IMR-90 (cell line): ENCODE results near the gene ELOB. TPM values are rescaled to one million over a fixed set of nuclear protein-coding genes. Genes with fewer than 3 reads are reported as not detected.

Experiments used
- ATAC-seq: fragments of 200-7000 bp; cut with Tn5 transposase; 2 replicates; pipeline ENCODE4 v1.9.1; 2020; ENCODE audit warnings: low read depth, mild to moderate bottlenecking, moderate library complexity
- BruUV-seq: library from RNA; stranded (reverse); fragments of 400-500 nt; replicated peaks from 2 replicates; lab custom pipeline; 2021; lab: Mats Ljungman, UMichigan
- CTCF ChIA-PET: fragments of 300-600 bp; formaldehyde crosslinking; extraction: SDS; loops from one replicate; lab custom pipeline; 2021; ENCODE audit warnings: antibody characterized with exemption; lab: Yijun Ruan, JAX
- POLR2A ChIA-PET: fragments of 300-600 bp; sonication (Branson Sonifier 250); formaldehyde crosslinking; loops from one replicate; lab custom pipeline; 2022; ENCODE audit warnings: antibody characterized with exemption; ENCODE audit not compliant: unreplicated experiment; lab: Charles Lee
- DNase-seq: peaks from one replicate; pipeline ENCODE4 v3.0.0; 2013
- H2AFZ ChIP-seq: replicated peaks from 2 replicates; pipeline ENCODE3; 2013; ENCODE audit warnings: low read length, mild to moderate bottlenecking; ENCODE audit not compliant: poor library complexity
- H2AK5ac ChIP-seq: 2 replicates; pipeline ENCODE4 v1.6.1; 2013; ENCODE audit warnings: low read depth, low read length, inconsistent platforms
- H2AK9ac ChIP-seq: replicated peaks from 2 replicates; pipeline ENCODE3; 2013; ENCODE audit warnings: mild to moderate bottlenecking, low read depth, low read length, moderate library complexity; ENCODE audit not compliant: poor library complexity
- H2BK120ac ChIP-seq: 2 replicates; pipeline ENCODE4 v1.6.1; 2013; ENCODE audit warnings: low read depth, low read length, inconsistent platforms
- H2BK15ac ChIP-seq: 3 replicates; pipeline ENCODE4 v1.6.1; 2013; ENCODE audit warnings: low read depth, low read length, inconsistent platforms
- H2BK20ac ChIP-seq: 2 replicates; pipeline ENCODE4 v1.6.1; 2013; ENCODE audit warnings: low read depth, mild to moderate bottlenecking, inconsistent platforms, low read length, moderate library complexity
- H2BK5ac ChIP-seq: 2 replicates; pipeline ENCODE4 v1.6.1; 2013; ENCODE audit warnings: mild to moderate bottlenecking, low read depth, low read length, inconsistent platforms; ENCODE audit not compliant: poor library complexity, severe bottlenecking
- H3K14ac ChIP-seq: replicated peaks from 2 replicates; pipeline ENCODE4 v1.6.1; 2013; ENCODE audit warnings: low read depth, low read length, inconsistent platforms
- H3K18ac ChIP-seq: 2 replicates; pipeline ENCODE4 v1.6.1; 2013; ENCODE audit warnings: low read depth, low read length, control low read depth
- H3K23ac ChIP-seq: 2 replicates; pipeline ENCODE4 v1.6.1; 2013; ENCODE audit warnings: low read depth, low read length, inconsistent platforms
- H3K27ac ChIP-seq: 2 replicates; pipeline ENCODE4 v1.5.1; 2013; ENCODE audit warnings: mild to moderate bottlenecking, control low read depth, low read length; ENCODE audit not compliant: insufficient read depth
- H3K27me3 ChIP-seq: 2 replicates; pipeline ENCODE4 v1.6.1; 2013; ENCODE audit warnings: low read length; ENCODE audit not compliant: control insufficient read depth, insufficient read depth
- H3K36me3 ChIP-seq: 2 replicates; pipeline ENCODE4 v1.6.1; 2013; ENCODE audit warnings: low read length, mixed read lengths; ENCODE audit not compliant: control insufficient read depth, insufficient read depth
- H3K4ac ChIP-seq: 2 replicates; pipeline ENCODE4 v1.6.1; 2013; ENCODE audit warnings: low read depth, low read length, inconsistent platforms
- H3K4me1 ChIP-seq: 2 replicates; pipeline ENCODE4 v1.6.1; 2013; ENCODE audit warnings: low read length, mixed read lengths; ENCODE audit not compliant: control insufficient read depth, insufficient read depth
- H3K4me2 ChIP-seq: 2 replicates; pipeline ENCODE4 v1.6.1; 2013; ENCODE audit warnings: low read depth, mild to moderate bottlenecking, control low read depth, low read length, moderate library complexity
- H3K4me3 ChIP-seq: 2 replicates; pipeline ENCODE4 v1.5.1; 2013; ENCODE audit warnings: low read depth, mild to moderate bottlenecking, control low read depth, low read length, moderate library complexity; ENCODE audit not compliant: insufficient read depth
- H3K56ac ChIP-seq: 2 replicates; pipeline ENCODE4 v1.6.1; 2013; ENCODE audit warnings: low read length, inconsistent platforms; ENCODE audit not compliant: insufficient read depth; ENCODE audit errors: extremely low read depth
- H3K79me1 ChIP-seq, 2 experiments: 2 replicates each; pipeline ENCODE4 v1.6.1; 2013; ENCODE audit warnings: low read length in 2 of 2, inconsistent platforms in 1 of 2, low read depth in 1 of 2
- H3K9ac ChIP-seq: 2 replicates; pipeline ENCODE4 v1.6.1; 2013; ENCODE audit warnings: low read depth, low read length, control low read depth
- H3K9me1 ChIP-seq: 2 replicates; pipeline ENCODE4 v1.6.1; 2013; ENCODE audit warnings: low read length, inconsistent platforms; ENCODE audit not compliant: insufficient read depth
- H3K9me3 ChIP-seq: 2 replicates; pipeline ENCODE4 v1.6.1; 2013; ENCODE audit warnings: low read length; ENCODE audit not compliant: control insufficient read depth, insufficient read depth
- H4K20me1 ChIP-seq: 2 replicates; pipeline ENCODE4 v1.6.1; 2013; ENCODE audit warnings: low read length, inconsistent platforms; ENCODE audit not compliant: insufficient read depth
- H4K5ac ChIP-seq: 2 replicates; pipeline ENCODE4 v1.6.1; 2013; ENCODE audit warnings: mild to moderate bottlenecking, low read depth, low read length, control low read depth
- H4K8ac ChIP-seq, 2 experiments: 2 replicates each; pipeline ENCODE4 v1.6.1; 2013; ENCODE audit warnings: low read depth in 2 of 2, low read length in 2 of 2, control low read depth in 1 of 2, inconsistent platforms in 1 of 2
- H4K91ac ChIP-seq: 2 replicates; pipeline ENCODE4 v1.6.1; 2013; ENCODE audit warnings: low read depth, low read length, inconsistent platforms; ENCODE audit not compliant: insufficient read depth
- CHD1 ChIP-seq: IDR thresholded peaks from 2 replicates; pipeline ENCODE4 v1.6.1; 2012; ENCODE audit warnings: low read depth, low read length, improper control_type of control experiment
- ELK1 ChIP-seq: fragments of 150-350 bp; IDR thresholded peaks from 2 replicates; pipeline ENCODE4 v1.6.1; 2016; ENCODE audit warnings: low read depth, mild to moderate bottlenecking, low read length, moderate library complexity, borderline replicate concordance
- MAFK ChIP-seq: IDR thresholded peaks from 2 replicates; pipeline ENCODE4 v1.6.1; 2012; ENCODE audit warnings: low read depth, low read length, improper control_type of control experiment
- MAZ ChIP-seq: IDR thresholded peaks from 2 replicates; pipeline ENCODE4 v1.6.1; 2012; ENCODE audit warnings: low read depth, mild to moderate bottlenecking, low read length, improper control_type of control experiment, moderate library complexity, borderline replicate concordance
- MXI1 ChIP-seq: IDR thresholded peaks from 2 replicates; pipeline ENCODE4 v1.6.1; 2012; ENCODE audit warnings: low read depth, mild to moderate bottlenecking, low read length, moderate library complexity, borderline replicate concordance
- NFE2L2 ChIP-seq: fragments of 150-350 bp; IDR thresholded peaks from 2 replicates; pipeline ENCODE4 v1.6.1; 2016; ENCODE audit warnings: low read depth, mild to moderate bottlenecking, low read length
- RAD21 ChIP-seq: IDR thresholded peaks from 2 replicates; pipeline ENCODE4 v1.6.1; 2012; ENCODE audit warnings: low read length, improper control_type of control experiment
- RCOR1 ChIP-seq: IDR thresholded peaks from 2 replicates; pipeline ENCODE4 v1.6.1; 2012; ENCODE audit warnings: mild to moderate bottlenecking, low read length, improper control_type of control experiment; ENCODE audit not compliant: insufficient replicate concordance
- RFX5 ChIP-seq: IDR thresholded peaks from 2 replicates; pipeline ENCODE4 v1.8.0; 2012; ENCODE audit warnings: low read depth, mild to moderate bottlenecking, low read length, moderate library complexity
- USF2 ChIP-seq: fragments of 150-350 bp; IDR thresholded peaks from 2 replicates; pipeline ENCODE4 v1.6.1; 2017; ENCODE audit warnings: mild to moderate bottlenecking, antibody characterized with exemption, low read length, low read depth
- WGBS, 2 experiments: methylation state at CpG; one replicate each; pipeline versions ENCODE4 v1.1.5 to v1.1.7; 2013; ENCODE audit warnings: missing lambda C conversion rate in 2 of 2; ENCODE audit not compliant: insufficient read length in 1 of 2; ENCODE audit errors: extremely low coverage in 2 of 2; 5-methylcytosine and 5-hydroxymethylcytosine counted together
- dilution Hi-C: fragments of 300-500 bp; cut with HindIII; formaldehyde crosslinking; loops from one replicate; pipeline ENCODE4 v1.14.3; 2018; ENCODE audit warnings: low sequenced_read_pairs; ENCODE audit not compliant: unreplicated experiment
- in situ Hi-C: fragments of 300-500 bp; cut with MboI; formaldehyde crosslinking; loops from 3 replicates; pipeline ENCODE4 v1.14.3; 2019; ENCODE audit warnings: low sequenced_read_pairs, inconsistent platforms, mixed read lengths
- intact Hi-C: fragments of 100-400 bp; cut with micrococcal nuclease; formaldehyde crosslinking; loops from 2 replicates; pipeline ENCODE4 v1.10.0; 2022
- polyA plus RNA-seq, 3 experiments: library from polyadenylated mRNA; depleted of rRNA; stranded (reverse); fragments of >200 nt; gene quantifications; 2 replicates each; pipeline ENCODE4 v1.2.3, GENCODE V29; 2012; ENCODE audit warnings: low replicate concordance in 1 of 3
- total RNA-seq: library from RNA; depleted of rRNA; stranded (reverse); fragments of >200 nt; gene quantifications from 2 replicates; pipeline ENCODE4 v1.2.3, GENCODE V29; 2012

The ELOB gene
- total and polyA plus RNA-seq, 2 of the 4 experiments (the other 2 are of a cell fraction): 442 to 5,859 TPM

- POLR2A ChIA-PET: no interaction called here
- dilution Hi-C loops: no loop called here
- no peak overlapping the region for H3K4me3 ChIP-seq
- intact Hi-C loops: no loop called here
- H2AFZ ChIP-seq: no peak overlapping the region
- peaks cover 26 to 96% of the 10 kb centered on the region in 2 experiments for H3K79me1 ChIP-seq
- no peak overlapping the region for H2BK5ac ChIP-seq
- in situ Hi-C loops: no loop called here
- H3K4me1 ChIP-seq: peaks cover 8% of the 10 kb centered on the region
- no peak overlapping the region for H3K23ac ChIP-seq
- no peak overlapping the region for H4K8ac ChIP-seq
- H3K9ac ChIP-seq: no peak overlapping the region
- no peak overlapping the region for H3K14ac ChIP-seq
- no peak overlapping the region for H2BK20ac ChIP-seq
- CTCF ChIA-PET: no interaction called here
- no peak overlapping the region for H3K4ac ChIP-seq
- no peaks in the 10 kb centered on the region for H3K27me3 ChIP-seq
- H3K4me2 ChIP-seq: no peak overlapping the region
- H2BK120ac ChIP-seq: no peak overlapping the region
- no peaks in the 10 kb centered on the region; the same call in 1 of the 2 replicates for H3K9me3 ChIP-seq
- 96% methylated on average over 4 of the region's 11 CpGs; no CpG with 5 or more reads in 1 of the 2 experiments for whole genome bisulfite sequencing, 2 experiments
- H4K91ac ChIP-seq: no peak overlapping the region
- peaks cover 96% of the 10 kb centered on the region for H3K36me3 ChIP-seq
- DNase-seq: no peak
- H3K18ac ChIP-seq: no peak overlapping the region
- peak overlapping the region; percentile 38 for H2AK9ac ChIP-seq
- H4K5ac ChIP-seq: no peak overlapping the region
- no peak overlapping the region for H3K56ac ChIP-seq
- ATAC-seq: no peak
- no peak overlapping the region for H3K27ac ChIP-seq
- H3K9me1 ChIP-seq: peaks cover 5% of the 10 kb centered on the region
- no TSS peak for BruUV-seq
- H2AK5ac ChIP-seq: no peak overlapping the region
- TF ChIP-seq RFX5: no peak
- no peak for TF ChIP-seq RCOR1
- no peak for TF ChIP-seq CHD1
- TF ChIP-seq MAFK: no peak
- TF ChIP-seq NFE2L2: no peak
- no peak for TF ChIP-seq USF2
- no peak for TF ChIP-seq MXI1
- TF ChIP-seq ELK1: no peak
- no peak for TF ChIP-seq MAZ
- no peak for TF ChIP-seq RAD21
- no peak overlapping the region for H2BK15ac ChIP-seq
- peaks cover 97% of the 10 kb centered on the region for H4K20me1 ChIP-seq
Measured at GRCh38 chr16:2769100-2769529, 8.0 kb downstream of the ELOB start.
